ENCODE results near the gene GMPS. TPM values are rescaled to one million over a fixed set of nuclear protein-coding genes. Genes with fewer than 3 reads are reported as not detected.
"Not testable (repeated sequence)": the region's sequence is repeated elsewhere in the genome, so short reads cannot be mapped to it uniquely, and the experiment has no call there.

GMPS gene
- polyA plus RNA-seq (2013, experiment 1 of 2) = 121 TPM
- polyA plus RNA-seq (2013, experiment 2 of 2) = 120 TPM

DNA sequence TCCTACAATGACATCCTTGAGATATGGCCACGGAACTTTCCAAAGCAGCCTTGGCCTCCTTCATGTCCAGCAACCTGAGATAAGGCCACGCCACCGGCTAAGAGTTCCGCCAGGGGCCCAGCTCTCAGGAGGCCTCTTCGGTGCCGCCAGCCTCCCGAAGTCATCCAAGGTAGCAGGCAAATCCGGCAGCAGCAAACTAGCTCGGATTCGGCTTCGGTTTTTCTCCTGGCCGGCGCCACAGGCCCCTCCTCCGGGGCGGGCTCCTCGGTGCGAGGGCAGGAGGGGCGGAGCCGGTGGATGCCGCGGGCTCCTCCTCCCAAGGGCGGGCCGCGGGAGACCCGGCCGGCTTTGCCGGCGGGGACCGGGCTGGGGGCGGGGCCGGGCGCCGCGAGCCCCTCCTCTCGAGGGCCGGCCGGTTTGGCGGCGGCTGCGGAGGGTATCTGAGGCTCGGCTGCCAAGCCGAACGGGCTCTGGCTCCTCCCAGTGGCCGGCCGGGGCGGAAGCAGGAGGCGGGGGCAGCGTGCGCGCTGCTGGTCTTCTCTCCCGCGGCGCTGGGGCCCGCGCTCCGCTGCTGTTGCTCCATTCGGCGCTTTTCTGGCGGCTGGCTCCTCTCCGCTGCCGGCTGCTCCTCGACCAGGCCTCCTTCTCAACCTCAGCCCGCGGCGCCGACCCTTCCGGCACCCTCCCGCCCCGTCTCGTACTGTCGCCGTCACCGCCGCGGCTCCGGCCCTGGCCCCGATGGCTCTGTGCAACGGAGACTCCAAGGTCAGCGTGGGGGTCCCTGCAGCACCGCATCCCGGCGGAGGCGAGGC, at the start of gene GMPS:
Gene GMPS, plus strand, starts transcription at position 518 of the 812 bp plus-strand sequence. Its CDS starts 221 bp downstream, at position 739.
- Histone ChIP-seq H2AK5ac (ENCODE audit: low read length) (no peak within 1 kb of the TSS), H3K79me2 (ENCODE audit: control insufficient read depth, insufficient read depth, low read length) (peaks cover 36% of the 10 kb centered on the region), H3K18ac (ENCODE audit: low read length) (peak within 1 kb of the TSS; percentile 86), H2BK15ac (replicated peaks; ENCODE audit: low read depth) (no peak within 1 kb of the TSS), H3K27me3 (ENCODE audit: insufficient read depth, low read length, poor library complexity) (no peaks in the 10 kb centered on the region), H3K79me1 (ENCODE audit: low read length) (no peaks in the 10 kb centered on the region), H4K5ac (ENCODE audit: low read length) (no peak within 1 kb of the TSS), H3K56ac (ENCODE audit: low read length) (peak within 1 kb of the TSS; percentile 100), H3K4me1 (ENCODE audit: control insufficient read depth, low read depth, low read length) (no peaks in the 10 kb centered on the region), H3K23ac (ENCODE audit: low read length) (peak within 1 kb of the TSS; percentile 86), H3K4ac (ENCODE audit: low read depth, low read length) (peak within 1 kb of the TSS; percentile 71), H2BK5ac (ENCODE audit: low read length) (peak within 1 kb of the TSS; percentile 67), H3K4me2 (ENCODE audit: low read length) (peak within 1 kb of the TSS; percentile 60), H3K4me3 (ENCODE audit: low read length) (peak within 1 kb of the TSS; percentile 63), H3K9ac (ENCODE audit: low read length) (peak within 1 kb of the TSS; percentile 82), H4K8ac (ENCODE audit: low read depth, low read length) (peak within 1 kb of the TSS; percentile 81), H3K27ac (ENCODE audit: low read depth, low read length) (peak within 1 kb of the TSS; percentile 92), H2BK120ac (ENCODE audit: low read depth, low read length) (peak within 1 kb of the TSS; percentile 22), H3K36me3 (ENCODE audit: control insufficient read depth, insufficient read depth, low read length) (no peaks in the 10 kb centered on the region)
- DNase-seq = peak; percentile 97
- no CpG with 5 or more reads among the region's 83 CpGs for WGBS (ENCODE audit: extremely low coverage, insufficient coverage, low lambda C conversion rate)

DNA sequence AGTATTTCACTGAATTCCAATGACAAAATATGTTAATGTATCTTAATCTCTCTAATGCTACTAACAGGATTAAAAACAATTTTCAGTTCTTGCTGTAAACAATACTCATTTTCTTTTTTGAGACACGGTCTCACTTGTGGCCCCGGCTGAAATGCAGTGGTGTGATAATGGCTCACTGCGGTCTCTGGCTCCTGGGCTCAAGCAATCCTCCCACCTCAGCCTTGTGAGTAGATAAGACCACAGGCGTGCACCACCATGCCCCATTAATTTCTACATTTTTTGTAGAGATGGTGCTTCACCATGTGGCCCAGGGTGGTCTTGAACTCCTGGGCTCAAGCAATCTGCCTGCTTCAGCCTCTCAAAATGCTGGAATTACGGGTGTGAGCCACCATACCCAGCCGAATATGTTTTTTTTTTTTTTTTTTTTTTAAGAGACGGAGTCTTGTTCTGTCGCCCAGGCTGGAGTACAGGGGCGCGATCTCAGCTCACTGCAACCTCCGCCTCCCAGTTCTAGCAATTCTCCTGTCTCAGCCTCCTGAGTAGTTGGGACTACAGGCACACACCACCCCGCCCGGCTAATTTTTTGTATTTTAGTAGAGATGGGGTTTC, 41.9 kb upstream of the GMPS start:
- not testable (repeated sequence) for H3K4ac ChIP-seq (ENCODE audit: low read depth, low read length); H3K27me3 ChIP-seq (ENCODE audit: insufficient read depth, low read length, poor library complexity); H4K5ac ChIP-seq (ENCODE audit: low read length); H3K4me2 ChIP-seq (ENCODE audit: low read length); H3K79me1 ChIP-seq (ENCODE audit: low read length); H2AK5ac ChIP-seq (ENCODE audit: low read length); H3K18ac ChIP-seq (ENCODE audit: low read length); H3K27ac ChIP-seq (ENCODE audit: low read depth, low read length); H3K56ac ChIP-seq (ENCODE audit: low read length); H2BK5ac ChIP-seq (ENCODE audit: low read length); H3K79me2 ChIP-seq (ENCODE audit: control insufficient read depth, insufficient read depth, low read length); H3K4me3 ChIP-seq (ENCODE audit: low read length); H2BK120ac ChIP-seq (ENCODE audit: low read depth, low read length); H3K23ac ChIP-seq (ENCODE audit: low read length); H3K36me3 ChIP-seq (ENCODE audit: control insufficient read depth, insufficient read depth, low read length); DNase-seq; H3K9ac ChIP-seq (ENCODE audit: low read length); H3K4me1 ChIP-seq (ENCODE audit: control insufficient read depth, low read depth, low read length); H4K8ac ChIP-seq (ENCODE audit: low read depth, low read length); H2BK15ac ChIP-seq (replicated peaks; ENCODE audit: low read depth)
- WGBS (ENCODE audit: extremely low coverage, insufficient coverage, low lambda C conversion rate) = no CpG with 5 or more reads among the region's 13 CpGs

DNA sequence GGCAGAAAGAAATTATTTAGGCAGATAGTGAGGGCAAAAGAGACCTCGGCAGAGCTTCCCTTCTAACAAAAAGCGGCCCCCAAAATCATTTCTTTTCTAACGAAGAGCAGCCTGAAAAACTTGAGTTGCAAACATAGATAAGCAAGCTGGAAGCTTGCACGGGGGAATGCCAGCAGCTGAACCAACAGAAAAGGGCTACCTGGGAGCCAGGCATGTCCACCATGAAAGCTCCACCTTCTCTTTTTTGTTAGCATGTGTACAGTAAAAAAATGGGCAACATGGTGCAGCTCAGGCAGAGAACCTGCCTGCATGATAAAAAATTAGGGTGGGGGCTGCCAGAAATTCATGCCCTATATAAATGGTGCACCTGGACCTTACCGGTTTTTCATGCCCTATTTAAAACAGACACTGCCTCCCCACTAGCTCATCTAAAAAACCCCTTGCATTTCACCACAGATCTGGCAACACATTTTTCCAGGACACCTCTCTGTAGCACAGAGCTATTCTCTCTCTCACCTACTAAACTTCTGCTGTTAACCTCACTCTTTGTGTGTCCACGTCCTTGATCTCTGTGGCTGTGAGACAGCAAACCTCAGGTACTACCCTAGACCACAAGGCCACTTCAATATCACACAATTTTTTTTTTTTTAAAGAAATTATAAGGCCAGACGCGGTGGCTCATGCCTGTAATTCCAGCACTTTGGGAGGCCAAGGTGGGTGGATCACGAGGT, 34.9 kb upstream of the GMPS start:
- H3K4me3 ChIP-seq (ENCODE audit: low read length) = no peak overlapping the region
- H3K4me1 ChIP-seq (ENCODE audit: control insufficient read depth, low read depth, low read length) = no peaks in the 10 kb centered on the region
- H2AK5ac ChIP-seq (ENCODE audit: low read length) = no peak overlapping the region
- no peak overlapping the region for H4K8ac ChIP-seq (ENCODE audit: low read depth, low read length)
- no peak overlapping the region for H3K4me2 ChIP-seq (ENCODE audit: low read length)
- DNase-seq = no peak
- no peak overlapping the region for H2BK15ac ChIP-seq (replicated peaks; ENCODE audit: low read depth)
- no peaks in the 10 kb centered on the region for H3K36me3 ChIP-seq (ENCODE audit: control insufficient read depth, insufficient read depth, low read length)
- H2BK120ac ChIP-seq (ENCODE audit: low read depth, low read length) = no peak overlapping the region
- no peak overlapping the region for H3K18ac ChIP-seq (ENCODE audit: low read length)
- no peak overlapping the region for H3K27ac ChIP-seq (ENCODE audit: low read depth, low read length)
- H3K79me1 ChIP-seq (ENCODE audit: low read length) = no peaks in the 10 kb centered on the region
- no peak overlapping the region for H3K4ac ChIP-seq (ENCODE audit: low read depth, low read length)
- no peak overlapping the region for H3K56ac ChIP-seq (ENCODE audit: low read length)
- H2BK5ac ChIP-seq (ENCODE audit: low read length) = no peak overlapping the region
- no peak overlapping the region for H3K9ac ChIP-seq (ENCODE audit: low read length)
- WGBS (ENCODE audit: extremely low coverage, insufficient coverage, low lambda C conversion rate) = no CpG with 5 or more reads among the region's 9 CpGs
- H3K79me2 ChIP-seq (ENCODE audit: control insufficient read depth, insufficient read depth, low read length) = no peaks in the 10 kb centered on the region
- no peak overlapping the region for H4K5ac ChIP-seq (ENCODE audit: low read length)
- H3K23ac ChIP-seq (ENCODE audit: low read length) = no peak overlapping the region
- H3K27me3 ChIP-seq (ENCODE audit: insufficient read depth, low read length, poor library complexity) = no peaks in the 10 kb centered on the region

DNA sequence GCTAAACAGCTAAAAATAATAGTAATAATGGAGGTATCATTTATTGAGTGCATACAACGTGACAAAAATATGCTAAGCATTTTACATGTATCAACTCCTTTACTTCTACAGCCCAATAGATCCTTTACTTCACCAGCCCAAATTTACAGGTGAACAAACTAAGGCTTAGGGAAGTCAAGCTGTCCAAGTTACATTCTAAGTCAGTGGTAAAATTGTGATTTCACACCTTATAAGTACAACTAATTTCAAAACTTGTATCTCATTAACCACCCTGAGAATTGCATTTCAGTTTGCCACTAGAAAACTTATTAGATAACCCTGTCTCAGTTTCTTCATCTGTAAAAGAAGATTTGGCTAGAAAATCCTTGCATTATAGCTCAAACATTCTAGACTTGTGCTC, 26.9 kb upstream of the GMPS start:
- H2AK5ac ChIP-seq (ENCODE audit: low read length) = no peak overlapping the region
- H2BK5ac ChIP-seq (ENCODE audit: low read length) = no peak overlapping the region
- H3K18ac ChIP-seq (ENCODE audit: low read length) = no peak overlapping the region
- H3K4me1 ChIP-seq (ENCODE audit: control insufficient read depth, low read depth, low read length) = no peaks in the 10 kb centered on the region
- H3K23ac ChIP-seq (ENCODE audit: low read length) = no peak overlapping the region
- no peak overlapping the region for H3K9ac ChIP-seq (ENCODE audit: low read length)
- H3K27me3 ChIP-seq (ENCODE audit: insufficient read depth, low read length, poor library complexity) = no peaks in the 10 kb centered on the region
- no peak overlapping the region for H3K56ac ChIP-seq (ENCODE audit: low read length)
- peaks cover 3% of the 10 kb centered on the region for H3K79me1 ChIP-seq (ENCODE audit: low read length)
- no peak overlapping the region for H2BK15ac ChIP-seq (replicated peaks; ENCODE audit: low read depth)
- H4K8ac ChIP-seq (ENCODE audit: low read depth, low read length) = no peak overlapping the region
- H2BK120ac ChIP-seq (ENCODE audit: low read depth, low read length) = no peak overlapping the region
- H3K4me3 ChIP-seq (ENCODE audit: low read length) = no peak overlapping the region
- no peak overlapping the region for H3K4me2 ChIP-seq (ENCODE audit: low read length)
- DNase-seq = no peak
- no peak overlapping the region for H3K4ac ChIP-seq (ENCODE audit: low read depth, low read length)
- H3K79me2 ChIP-seq (ENCODE audit: control insufficient read depth, insufficient read depth, low read length) = no peaks in the 10 kb centered on the region
- H3K36me3 ChIP-seq (ENCODE audit: control insufficient read depth, insufficient read depth, low read length) = peaks cover 2% of the 10 kb centered on the region
- WGBS (ENCODE audit: extremely low coverage, insufficient coverage, low lambda C conversion rate) = no CpG with 5 or more reads among the region's 1 CpG
- no peak overlapping the region for H3K27ac ChIP-seq (ENCODE audit: low read depth, low read length)
- H4K5ac ChIP-seq (ENCODE audit: low read length) = no peak overlapping the region

DNA sequence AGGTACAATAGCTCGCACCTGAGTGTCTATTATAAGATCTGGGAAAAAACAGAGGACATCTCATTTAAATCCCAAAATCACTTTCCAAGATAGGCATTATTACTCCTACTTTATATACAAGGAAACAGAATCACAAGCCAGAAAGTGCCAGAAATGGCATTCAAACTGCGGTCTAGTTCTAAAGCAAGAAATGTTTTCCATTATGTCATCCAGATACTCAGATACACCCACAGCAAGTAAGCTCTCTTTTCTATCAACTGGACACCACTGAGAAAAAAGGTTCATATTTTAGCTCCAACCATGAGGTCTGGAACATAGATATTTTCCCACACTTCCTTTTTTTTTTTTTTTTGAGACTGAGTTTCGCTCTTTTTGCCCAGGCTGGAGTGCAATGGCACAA, 24.3 kb upstream of the GMPS start:
- H3K4ac ChIP-seq (ENCODE audit: low read depth, low read length) = no peak overlapping the region
- H3K9ac ChIP-seq (ENCODE audit: low read length) = no peak overlapping the region
- WGBS (ENCODE audit: extremely low coverage, insufficient coverage, low lambda C conversion rate) = no CpG with 5 or more reads among the region's 3 CpGs
- H2BK120ac ChIP-seq (ENCODE audit: low read depth, low read length) = no peak overlapping the region
- no peak for DNase-seq
- peaks cover 2% of the 10 kb centered on the region for H3K36me3 ChIP-seq (ENCODE audit: control insufficient read depth, insufficient read depth, low read length)
- H3K23ac ChIP-seq (ENCODE audit: low read length) = no peak overlapping the region
- no peak overlapping the region for H3K18ac ChIP-seq (ENCODE audit: low read length)
- no peak overlapping the region for H2BK15ac ChIP-seq (replicated peaks; ENCODE audit: low read depth)
- no peak overlapping the region for H3K27ac ChIP-seq (ENCODE audit: low read depth, low read length)
- H3K79me1 ChIP-seq (ENCODE audit: low read length) = peaks cover 3% of the 10 kb centered on the region
- H4K8ac ChIP-seq (ENCODE audit: low read depth, low read length) = no peak overlapping the region
- H2AK5ac ChIP-seq (ENCODE audit: low read length) = no peak overlapping the region
- H3K4me2 ChIP-seq (ENCODE audit: low read length) = no peak overlapping the region
- H3K27me3 ChIP-seq (ENCODE audit: insufficient read depth, low read length, poor library complexity) = no peaks in the 10 kb centered on the region
- H3K79me2 ChIP-seq (ENCODE audit: control insufficient read depth, insufficient read depth, low read length) = no peaks in the 10 kb centered on the region
- no peak overlapping the region for H3K4me3 ChIP-seq (ENCODE audit: low read length)
- H3K56ac ChIP-seq (ENCODE audit: low read length) = no peak overlapping the region
- H3K4me1 ChIP-seq (ENCODE audit: control insufficient read depth, low read depth, low read length) = no peaks in the 10 kb centered on the region
- no peak overlapping the region for H2BK5ac ChIP-seq (ENCODE audit: low read length)
- H4K5ac ChIP-seq (ENCODE audit: low read length) = no peak overlapping the region

Measured in mesendoderm (in vitro differentiated cells).